OCI-LY7 (cell line): ENCODE measurements around the gene EMILIN1.

ENCODE experiments used
- CTCF ChIP-seq: fragments of 200-600 bp; sonication (generic); conservative IDR thresholded peaks from 2 replicates; pipeline ENCODE4 v1.5.1; 2014; ENCODE audit warnings: mild to moderate bottlenecking, antibody characterized with exemption, low read length, moderate library complexity, mixed read lengths
- EZH2phosphoT487 ChIP-seq: fragments of 200-600 bp; sonication (generic); IDR thresholded peaks from 2 replicates; pipeline ENCODE4 v1.6.1; 2018; ENCODE audit warnings: low read depth, borderline replicate concordance, mild to moderate bottlenecking, mixed run types, antibody characterized with exemption, low read length, moderate library complexity, mixed read lengths

DNA sequence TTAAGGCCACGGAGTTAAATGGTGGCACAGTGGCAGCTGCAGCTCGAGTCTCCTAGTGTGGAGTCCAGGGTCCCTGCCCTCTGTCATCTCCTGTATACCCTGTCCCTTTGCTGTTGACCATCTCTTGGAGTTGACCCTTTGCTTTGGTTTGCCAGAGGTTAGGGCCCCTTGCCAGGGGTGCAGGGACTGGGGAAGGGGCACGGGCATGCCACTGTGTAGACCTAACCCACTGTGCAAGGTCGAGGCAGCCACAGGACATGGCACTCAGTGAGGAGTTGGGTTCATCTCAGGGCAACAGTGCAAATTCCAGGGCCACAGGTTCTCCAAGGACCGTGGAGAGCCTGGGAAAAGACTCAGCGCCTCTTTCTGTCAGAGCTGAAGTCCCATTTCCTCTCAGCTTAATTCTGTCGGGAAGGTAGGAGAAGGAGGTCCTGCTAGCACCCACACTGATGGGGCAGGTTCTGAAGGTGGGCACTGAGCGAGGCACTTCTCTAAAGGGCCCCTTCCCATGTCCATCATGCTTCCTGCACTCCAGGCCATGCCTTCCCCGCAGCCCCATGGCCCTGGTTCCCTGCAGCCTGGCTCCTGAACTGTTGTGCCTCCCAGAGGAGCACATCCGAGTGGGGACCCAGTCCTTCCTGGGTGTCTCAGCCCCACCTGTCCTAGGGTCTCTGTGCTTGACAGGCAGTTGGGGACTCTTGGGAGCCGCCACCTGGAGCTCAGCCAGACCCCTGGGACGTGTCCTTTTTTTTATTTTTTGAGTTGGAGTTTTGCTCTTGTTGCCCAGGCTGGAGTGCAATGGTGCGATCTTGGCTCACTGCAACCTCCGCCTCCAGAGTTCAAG is 10.9 kb downstream of the EMILIN1 start:
- TF ChIP-seq CTCF (no peak), EZH2phosphoT487 (no peak)
